22Rv1 (cell line): Measurements from ENCODE around the gene IL4R.

ENCODE experiments used
- ZFX ChIP-seq: fragments of 450-650 bp; IDR thresholded peaks from 2 replicates; pipeline ENCODE4 v1.6.1; 2017; ENCODE audit warnings: antibody characterized with exemption, borderline replicate concordance
- TF ChIP-seq, protein P1 (sequence below): fragments of 450-650 bp; IDR thresholded peaks from 2 replicates; pipeline ENCODE4 v1.5.1; 2017; ENCODE audit warnings: mild to moderate bottlenecking

DNA sequence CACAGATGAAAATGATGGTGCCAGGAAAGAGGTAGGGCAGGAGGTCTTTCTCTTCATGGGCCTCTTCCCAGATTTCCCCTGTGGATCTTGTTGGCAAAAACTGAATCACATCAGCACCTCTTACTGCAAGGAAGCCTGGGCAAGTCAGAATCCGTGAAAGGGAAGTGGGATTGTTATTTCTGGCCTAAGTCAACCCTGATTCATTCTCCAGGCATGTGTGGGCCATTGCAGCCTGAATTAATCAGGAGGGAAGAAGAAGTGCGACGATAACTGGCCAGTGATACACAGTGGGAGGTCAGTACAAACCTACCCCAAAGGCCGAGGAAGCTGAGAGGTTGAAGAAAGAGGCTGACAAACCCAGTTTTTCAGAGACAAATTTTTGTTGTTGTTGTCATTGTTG is 27.3 kb upstream of the IL4R start:
- TF ChIP-seq, protein P1, sequence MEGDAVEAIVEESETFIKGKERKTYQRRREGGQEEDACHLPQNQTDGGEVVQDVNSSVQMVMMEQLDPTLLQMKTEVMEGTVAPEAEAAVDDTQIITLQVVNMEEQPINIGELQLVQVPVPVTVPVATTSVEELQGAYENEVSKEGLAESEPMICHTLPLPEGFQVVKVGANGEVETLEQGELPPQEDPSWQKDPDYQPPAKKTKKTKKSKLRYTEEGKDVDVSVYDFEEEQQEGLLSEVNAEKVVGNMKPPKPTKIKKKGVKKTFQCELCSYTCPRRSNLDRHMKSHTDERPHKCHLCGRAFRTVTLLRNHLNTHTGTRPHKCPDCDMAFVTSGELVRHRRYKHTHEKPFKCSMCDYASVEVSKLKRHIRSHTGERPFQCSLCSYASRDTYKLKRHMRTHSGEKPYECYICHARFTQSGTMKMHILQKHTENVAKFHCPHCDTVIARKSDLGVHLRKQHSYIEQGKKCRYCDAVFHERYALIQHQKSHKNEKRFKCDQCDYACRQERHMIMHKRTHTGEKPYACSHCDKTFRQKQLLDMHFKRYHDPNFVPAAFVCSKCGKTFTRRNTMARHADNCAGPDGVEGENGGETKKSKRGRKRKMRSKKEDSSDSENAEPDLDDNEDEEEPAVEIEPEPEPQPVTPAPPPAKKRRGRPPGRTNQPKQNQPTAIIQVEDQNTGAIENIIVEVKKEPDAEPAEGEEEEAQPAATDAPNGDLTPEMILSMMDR, result no peak
- TF ChIP-seq ZFX, result no peak
